Non-pigmented ciliary epithelial cell (primary cell): Measurements from ENCODE around the gene GRIK4.
"Not testable (repeated sequence)": the region's sequence is repeated elsewhere in the genome, so short reads cannot be mapped to it uniquely, and the experiment has no call there.

ENCODE experiments used
- DNase-seq: peaks from one replicate; pipeline ENCODE4 v3.0.0-alpha.2; 2010; ENCODE audit warnings: low read depth

GRIK4 gene, protein sequence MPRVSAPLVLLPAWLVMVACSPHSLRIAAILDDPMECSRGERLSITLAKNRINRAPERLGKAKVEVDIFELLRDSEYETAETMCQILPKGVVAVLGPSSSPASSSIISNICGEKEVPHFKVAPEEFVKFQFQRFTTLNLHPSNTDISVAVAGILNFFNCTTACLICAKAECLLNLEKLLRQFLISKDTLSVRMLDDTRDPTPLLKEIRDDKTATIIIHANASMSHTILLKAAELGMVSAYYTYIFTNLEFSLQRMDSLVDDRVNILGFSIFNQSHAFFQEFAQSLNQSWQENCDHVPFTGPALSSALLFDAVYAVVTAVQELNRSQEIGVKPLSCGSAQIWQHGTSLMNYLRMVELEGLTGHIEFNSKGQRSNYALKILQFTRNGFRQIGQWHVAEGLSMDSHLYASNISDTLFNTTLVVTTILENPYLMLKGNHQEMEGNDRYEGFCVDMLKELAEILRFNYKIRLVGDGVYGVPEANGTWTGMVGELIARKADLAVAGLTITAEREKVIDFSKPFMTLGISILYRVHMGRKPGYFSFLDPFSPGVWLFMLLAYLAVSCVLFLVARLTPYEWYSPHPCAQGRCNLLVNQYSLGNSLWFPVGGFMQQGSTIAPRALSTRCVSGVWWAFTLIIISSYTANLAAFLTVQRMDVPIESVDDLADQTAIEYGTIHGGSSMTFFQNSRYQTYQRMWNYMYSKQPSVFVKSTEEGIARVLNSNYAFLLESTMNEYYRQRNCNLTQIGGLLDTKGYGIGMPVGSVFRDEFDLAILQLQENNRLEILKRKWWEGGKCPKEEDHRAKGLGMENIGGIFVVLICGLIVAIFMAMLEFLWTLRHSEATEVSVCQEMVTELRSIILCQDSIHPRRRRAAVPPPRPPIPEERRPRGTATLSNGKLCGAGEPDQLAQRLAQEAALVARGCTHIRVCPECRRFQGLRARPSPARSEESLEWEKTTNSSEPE

DNA sequence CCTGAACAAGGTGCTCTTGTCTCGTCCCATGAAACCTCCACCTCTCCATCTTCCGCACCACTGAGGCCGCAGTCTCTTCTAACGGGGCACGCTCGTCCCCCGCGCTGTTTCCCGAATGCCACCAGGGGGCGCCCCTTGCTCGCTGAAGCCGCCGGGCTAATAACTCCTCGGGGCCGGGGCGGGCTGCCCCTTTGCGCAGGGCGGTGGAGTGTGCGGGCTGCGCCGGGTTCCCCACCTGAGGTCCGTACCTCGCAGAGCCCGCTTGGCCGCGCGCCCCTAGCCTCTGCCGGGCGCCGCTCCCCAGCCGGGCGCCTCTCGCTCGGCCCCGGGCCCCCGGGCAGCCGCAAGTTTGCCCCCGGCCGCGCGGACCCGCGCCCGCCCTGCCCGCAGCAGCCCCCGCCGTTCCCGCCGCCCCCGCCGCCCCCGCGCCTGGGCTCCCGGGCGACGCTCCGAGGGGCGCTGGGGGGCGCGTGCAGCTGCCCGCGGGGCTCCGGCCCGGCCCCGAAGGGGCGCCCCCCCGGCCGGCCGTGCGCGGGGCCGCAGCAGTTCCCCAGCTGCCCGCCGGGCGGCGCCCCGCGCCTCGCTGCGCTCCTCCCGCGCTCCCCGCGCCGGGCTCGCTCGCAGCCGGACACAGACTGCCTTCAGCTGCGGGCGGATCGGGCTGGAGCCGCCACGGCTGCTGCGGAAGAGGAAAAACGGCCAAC is at the start of gene GRIK4:
Gene GRIK4 (plus strand): TSS at position 633 of the 704 bp plus-strand sequence. CDS start 148,571 bp downstream, outside the sequence.
- peak; percentile 11 for DNase-seq

DNA sequence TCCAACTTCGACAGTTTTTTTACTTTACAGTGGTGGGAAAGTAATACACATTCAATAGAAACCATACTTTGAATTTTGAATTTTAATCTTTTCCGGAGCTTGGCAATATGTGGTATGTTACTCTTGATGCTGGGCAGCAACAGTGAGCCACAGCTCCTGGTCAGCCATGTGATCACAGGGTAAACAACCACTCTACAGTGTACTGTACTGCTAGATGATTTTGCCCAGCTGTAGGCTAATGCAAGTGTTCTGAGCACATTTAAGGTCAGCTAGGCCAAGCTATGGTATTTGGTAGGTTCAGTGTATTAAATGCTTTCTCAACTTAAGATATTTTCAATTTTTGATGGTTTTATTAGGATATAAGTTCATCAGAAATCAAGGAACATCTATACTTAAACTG is 48.7 kb upstream of the GRIK4 start:
- no peak for DNase-seq

DNA sequence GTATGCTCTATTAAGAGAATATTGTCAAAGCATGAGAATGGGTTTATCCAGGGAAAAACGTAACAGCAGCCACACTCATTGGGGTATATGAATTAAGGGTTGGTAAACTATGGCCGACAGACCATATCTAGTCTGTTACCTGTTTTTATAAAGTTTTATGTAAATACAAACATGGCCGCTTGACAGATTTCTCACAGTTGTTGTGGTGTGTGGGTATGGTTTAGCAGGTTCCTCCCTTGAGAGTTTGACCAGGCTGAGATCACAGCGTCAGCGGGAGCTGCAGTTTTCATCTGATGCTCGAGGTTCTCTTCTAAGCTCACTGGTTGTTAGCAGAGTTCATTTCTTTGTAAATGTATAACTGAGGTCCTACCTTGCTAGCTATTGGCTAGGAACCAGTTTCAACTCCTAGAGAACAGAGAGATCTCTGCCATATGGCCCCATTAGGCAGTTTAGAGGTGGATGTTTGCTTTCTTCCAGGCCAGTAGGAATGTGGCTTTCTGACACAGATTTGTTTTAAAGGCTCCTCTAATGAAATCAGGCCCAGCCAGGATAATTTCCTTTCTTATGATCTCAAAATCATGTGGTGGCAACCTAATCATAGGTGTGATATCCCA is 45.5 kb upstream of the GRIK4 start:
- DNase-seq = no peak

DNA sequence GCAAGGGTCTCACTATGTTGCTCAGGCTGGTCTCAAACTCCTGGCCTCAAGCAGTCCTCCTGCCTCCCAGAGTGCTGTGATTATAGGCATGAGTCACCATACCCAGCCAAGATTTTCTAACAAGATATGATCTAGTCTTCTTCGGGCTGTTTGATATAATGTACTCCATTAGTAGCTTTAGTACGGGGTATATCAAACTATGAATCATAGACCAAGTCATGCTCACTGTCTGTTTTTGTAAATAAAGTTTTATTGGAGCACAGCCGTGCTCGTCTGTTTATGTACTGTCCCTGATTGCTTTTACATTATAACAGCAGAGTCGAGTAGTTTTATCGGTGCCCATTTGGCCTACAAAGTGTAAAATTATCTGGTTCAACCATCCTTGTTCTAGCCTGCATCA is 43.9 kb upstream of the GRIK4 start:
- peak; percentile 11 for DNase-seq

DNA sequence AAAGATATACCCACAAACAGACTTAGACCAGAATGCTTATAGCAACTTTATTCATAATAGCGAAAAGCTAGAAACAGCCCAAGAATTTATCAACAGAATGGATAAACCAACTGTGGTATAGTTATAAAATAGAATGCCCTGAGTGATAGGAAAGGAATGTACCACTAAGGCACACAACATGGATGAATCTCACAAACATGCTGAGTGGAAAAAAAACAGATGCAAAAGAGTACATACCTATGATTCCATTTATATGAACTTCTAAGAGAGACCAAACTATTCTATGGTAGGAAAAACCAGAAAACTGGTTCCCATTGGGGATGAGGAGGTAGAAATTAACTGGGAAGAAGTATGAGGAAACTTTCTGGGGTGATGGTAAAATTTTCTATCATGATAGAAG is 40.4 kb upstream of the GRIK4 start:
- peak; percentile 79 for DNase-seq

DNA sequence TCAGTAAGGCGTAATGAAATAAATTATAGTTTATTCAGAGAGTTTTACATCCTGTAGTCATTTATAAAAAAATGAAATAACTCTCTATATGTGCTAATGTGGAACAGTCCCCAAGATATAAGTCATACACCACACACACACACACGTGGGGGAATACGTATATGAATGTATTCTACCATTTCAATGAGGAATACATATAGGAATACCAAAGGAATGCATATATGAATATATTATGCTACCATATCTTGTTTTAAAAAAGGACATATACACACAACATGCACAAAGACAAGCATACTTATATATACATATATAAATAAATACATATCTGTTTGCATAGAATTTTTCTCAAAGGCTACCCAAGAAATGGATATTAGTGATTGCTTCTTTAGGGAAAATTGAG is 39.6 kb upstream of the GRIK4 start:
- DNase-seq = no peak

DNA sequence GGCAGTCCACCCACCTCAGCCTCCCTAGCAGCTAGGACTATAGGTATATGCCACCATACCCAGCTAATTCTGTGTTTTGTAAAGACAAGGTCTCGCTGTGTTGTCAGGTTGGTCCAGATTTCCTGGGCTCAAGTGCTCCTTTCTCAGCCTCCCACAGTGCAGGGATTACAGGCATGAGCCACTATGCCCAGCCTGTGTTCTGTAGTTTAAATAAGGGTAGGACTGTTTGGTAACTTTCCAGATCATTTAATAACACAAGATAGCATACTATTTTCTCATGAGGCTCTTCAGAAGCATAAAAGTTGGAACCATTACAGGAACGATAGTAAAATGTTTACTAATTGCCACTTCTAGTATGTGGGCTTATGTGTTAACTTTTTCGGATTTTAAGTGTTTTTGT is 38.0 kb upstream of the GRIK4 start:
- DNase-seq = no peak

DNA sequence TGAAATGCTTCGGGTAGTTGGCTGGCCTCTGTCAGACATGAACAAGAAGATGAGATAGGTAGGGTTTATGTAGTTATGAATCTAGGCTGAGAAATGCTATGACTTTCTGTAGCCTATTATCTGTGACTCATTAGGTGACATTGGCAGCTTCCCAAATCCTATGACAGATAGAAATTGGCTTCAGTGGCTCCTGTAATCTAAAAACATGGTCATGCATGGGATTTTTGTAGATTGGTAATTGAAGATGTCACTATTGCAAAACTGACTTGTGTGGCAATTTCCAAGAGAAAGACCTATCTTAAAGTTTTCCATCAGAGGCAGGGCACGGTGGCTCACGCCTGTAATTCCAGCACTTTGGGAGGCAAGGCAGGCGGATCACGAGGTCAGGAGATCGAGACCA is 29.4 kb upstream of the GRIK4 start:
- no peak for DNase-seq

DNA sequence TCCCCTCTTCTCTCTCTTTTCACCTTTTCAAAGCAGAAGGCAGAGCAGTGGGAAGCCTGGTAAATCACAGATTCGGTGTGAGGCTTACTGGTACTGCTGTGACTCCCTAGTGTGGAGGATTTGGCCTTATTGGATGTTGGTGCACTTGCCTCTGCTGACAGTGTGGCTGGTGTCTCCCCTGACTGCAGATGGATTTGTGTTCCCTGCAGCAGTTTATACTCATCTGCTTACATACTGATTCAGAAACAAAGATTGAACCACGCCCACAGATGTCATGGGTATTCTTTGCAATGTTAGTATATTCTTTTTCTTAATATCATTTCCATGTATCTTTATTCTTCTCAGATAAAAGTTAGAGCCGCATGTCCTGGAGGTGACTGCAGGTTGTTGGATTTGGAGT is 26.8 kb upstream of the GRIK4 start:
- DNase-seq = no peak

DNA sequence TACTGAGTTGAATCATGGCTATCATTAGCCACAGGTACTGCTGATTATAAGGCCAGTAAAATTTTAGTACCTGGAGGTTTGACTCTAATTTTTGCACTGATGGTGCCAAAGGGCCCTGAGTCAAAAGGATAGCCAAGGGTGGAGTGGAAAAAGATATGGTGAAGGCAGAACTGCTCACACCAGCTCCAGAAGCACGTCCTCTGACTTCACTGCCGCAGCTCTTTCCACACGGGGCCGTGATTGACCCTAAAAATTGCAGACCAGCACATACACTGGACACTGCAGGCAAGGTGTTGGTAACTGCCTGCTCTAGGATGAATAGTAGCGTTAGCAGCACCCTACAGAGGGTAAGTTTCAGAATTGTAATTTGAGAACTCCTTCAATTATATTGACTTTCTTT is 25.4 kb upstream of the GRIK4 start:
- DNase-seq = no peak

DNA sequence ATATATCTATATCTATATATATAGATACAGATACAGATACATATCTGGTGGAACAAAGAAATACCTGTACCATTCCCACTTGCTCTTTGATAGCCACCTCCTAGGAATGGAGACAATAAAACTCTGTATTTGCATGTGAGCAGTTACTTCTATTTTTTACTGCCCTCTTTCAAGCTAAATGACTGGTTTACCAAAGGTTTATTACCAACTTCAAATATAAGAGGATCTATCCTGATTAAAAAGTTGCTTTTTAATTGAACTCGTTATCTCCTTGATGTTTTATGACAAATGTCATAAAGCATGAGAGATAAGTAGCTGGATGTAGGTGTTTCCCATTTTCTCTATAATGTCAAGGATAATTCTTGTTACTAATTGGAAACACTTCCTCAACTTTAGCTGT is 21.7 kb upstream of the GRIK4 start:
- no peak for DNase-seq

DNA sequence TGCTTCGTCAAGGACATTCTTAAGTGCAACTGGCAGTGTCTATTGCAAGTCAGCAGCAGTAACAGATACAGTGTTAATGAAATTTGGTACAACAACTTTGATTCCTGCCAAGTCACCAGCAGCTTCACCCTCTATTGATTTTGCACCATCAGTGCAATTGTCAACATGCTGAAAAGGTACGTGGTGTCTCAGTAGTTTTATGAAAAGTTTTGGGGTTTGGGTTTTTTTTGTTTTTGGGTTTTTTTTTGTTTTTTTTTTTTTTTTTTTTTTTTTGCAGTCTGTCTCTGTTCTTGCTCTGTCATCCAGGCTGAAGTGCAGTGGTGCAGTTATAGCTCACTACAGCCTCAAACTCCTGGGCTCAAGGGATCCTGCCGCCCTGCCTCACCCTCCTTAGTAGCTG is 19.1 kb upstream of the GRIK4 start:
- no peak for DNase-seq

DNA sequence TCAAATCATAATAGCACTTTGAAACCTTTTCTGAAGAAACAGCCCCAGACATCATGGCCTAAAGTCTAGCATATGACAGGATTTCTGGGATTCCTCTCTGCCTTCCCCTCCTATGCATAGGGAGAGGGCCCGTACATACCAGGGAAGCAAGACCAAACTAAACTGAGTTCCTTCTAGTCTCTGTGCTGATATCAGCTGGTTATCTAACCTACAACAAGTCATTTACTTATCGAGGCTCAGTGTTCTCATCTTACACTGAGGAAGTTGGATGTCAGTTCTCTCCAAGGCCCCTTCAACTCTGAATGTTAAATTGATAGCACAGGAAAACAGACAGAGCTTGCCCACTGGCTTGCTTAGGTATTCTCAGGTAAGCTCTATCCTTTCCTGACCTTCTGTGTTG is 17.0 kb upstream of the GRIK4 start:
- DNase-seq = no peak

DNA sequence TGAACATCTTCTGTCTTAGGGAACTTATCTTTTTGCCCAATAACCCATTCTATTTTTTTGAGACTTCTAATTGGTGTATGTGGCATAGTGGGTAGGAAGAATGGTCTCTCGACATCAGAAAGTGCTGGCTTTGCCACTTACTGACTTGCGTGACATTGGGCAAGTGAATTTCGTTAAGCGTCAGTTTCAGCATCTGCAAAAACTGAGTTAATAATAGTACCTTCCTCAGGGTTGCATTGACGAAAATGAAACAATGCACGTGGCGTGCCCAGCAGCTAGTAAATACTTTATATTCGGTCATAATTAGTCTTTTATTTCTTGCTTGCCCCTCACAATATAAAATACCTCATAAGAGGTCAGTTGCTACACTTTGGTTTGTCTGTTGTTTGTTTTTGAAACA is 12.5 kb upstream of the GRIK4 start:
- no peak for DNase-seq

DNA sequence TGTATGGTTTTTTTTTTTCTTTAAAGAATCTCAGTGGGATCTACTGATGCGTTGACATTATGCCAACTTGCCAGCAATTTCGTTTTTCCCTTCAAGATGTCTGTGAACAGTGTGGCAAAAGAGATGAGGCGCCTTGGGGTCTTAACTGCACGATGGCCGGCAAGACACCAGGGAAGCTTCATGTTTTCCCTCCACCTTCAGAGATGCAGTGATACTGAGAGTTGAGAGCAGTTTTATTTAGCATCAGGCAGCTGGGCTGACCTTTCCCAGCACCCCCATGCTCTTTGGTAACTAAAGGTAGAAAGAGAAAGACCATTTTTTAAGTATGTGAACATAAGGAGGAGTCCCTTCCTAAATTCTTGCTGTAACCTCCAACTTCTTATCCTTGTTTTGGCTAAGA is 11.7 kb upstream of the GRIK4 start:
- DNase-seq = no peak

DNA sequence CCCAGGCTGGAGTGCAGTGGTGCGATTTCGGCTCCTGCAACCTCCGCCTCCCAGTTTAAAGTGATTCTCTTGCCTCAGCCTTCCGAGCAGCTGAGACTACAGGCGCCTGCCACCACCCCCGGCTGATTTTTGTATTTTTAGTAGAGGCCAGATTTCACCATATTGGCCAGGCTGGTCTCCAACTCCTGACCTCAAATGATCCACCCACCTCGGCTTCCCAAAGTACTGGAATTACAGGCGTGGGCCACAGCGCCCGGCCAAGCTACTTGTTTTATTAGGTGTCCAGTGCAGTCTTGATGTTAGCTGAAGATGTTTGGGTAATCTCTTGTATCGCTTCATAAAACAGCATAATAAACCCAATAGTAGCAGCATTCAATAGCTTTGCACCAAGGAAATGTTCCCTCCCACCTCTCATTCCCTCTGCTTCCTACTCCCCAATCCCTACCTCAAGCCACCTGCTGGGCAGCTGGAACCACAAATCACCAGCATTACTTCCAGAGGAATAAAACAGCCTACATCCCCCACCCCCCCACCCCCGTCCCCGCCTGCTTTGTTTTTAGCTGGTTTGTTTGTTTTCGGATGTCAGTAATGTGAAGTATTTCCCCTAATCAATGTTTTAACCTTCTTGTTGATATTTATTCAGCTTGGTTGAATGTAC is 11.0 kb upstream of the GRIK4 start:
- DNase-seq = no peak

DNA sequence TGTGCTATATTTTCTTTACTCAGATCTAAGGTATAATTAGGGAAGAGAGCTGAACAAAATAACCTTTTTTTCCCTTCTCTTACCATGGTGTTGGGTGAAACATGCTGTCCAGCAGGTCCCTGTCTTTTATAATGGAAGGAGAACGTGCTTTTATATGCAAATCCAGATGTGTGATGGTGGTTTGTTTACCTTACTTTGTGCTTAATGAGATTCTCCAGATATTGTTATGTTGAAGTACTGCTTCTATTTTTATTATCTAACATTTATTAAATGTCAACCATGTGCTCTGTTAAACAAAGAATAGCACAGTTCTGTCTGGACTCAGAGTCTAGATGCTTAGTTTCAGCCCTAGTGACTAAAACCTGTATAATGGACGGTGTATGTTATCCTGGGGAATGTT is 10.1 kb upstream of the GRIK4 start:
- DNase-seq = no peak

DNA sequence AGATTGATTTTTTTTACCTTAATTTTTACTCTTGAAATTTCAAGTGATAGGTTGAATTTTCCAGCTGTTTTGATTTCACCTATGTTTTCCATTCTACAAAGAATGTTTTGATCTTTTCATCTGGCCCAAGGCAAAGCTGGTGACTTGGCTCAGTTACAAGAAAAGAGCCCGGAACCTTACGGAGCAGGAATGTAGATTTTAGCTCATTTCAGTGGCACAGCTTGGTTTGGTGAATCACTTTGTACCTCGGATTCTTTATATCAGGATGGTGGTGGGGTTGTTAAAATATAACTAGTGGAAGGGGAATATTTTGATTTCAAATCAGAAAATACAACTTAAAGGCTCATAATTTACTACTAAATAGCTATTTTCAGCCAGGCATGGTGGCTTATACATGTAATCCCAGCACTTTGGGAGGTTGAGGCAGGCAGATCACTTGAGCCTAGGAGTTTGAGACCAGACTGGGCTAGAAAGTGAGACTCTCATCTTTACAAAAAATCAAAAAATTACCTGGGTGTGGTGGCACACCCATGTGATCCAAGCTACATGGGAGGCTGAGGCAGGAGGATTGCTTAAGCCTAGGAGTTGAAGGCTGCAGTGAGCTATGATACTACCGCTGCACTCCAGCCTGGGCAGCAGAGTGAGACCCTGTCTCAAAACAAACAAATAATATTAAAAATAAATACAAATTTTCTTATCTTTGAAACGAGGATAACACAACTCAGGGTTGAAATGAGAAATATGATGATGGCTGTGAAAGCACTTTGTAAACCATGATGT is 9.4 kb upstream of the GRIK4 start:
- no peak for DNase-seq

DNA sequence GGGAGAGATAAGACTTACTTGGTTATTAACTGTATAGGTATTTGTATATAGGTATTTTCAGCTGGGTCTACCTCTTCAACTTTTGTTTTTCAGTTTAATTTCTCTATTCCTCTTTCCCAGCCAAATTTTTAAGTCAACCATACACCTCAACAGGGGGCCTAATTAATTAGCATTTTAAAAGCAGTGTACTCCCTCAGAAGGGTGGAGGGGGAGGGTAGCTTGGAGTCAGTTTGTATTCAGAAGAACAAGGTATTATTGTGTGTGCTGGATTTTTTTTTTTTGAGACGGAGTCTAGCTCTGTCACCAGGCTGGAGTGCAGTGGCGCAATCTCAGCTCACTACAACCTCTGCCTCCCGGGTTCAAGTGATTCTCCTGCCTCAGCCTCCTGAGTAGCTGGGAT is 8.0 kb upstream of the GRIK4 start:
- not testable (repeated sequence) for DNase-seq

DNA sequence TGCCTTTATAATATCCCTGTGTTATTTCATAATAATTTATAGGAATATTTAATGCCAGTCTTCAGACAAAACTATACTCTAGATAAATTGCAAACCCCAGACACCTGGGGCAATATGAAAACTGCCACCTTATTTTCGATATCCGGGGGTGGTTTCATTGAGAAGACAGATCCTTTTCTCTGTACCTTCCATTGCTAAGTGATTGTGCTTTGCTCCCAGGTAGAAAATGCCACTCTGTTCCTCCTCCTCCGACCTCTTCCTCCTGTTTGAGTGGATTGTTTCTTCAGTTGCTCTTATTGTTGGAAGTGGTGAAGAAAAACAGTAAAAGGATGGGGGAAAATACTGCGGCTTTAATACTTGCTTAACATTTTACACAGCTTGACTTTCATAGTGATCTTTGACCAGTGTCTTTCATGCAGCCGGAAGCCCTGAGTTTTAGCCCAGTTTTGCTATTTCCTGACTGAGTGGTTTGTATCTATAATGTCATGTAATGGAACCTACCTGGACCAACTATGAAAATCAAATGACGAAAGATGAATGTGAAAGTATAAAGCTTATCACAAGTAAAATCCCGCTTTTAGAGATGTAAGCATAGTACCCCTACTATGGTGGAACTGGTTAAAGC is 5.6 kb upstream of the GRIK4 start:
- no peak for DNase-seq
